Tibial nerve (tissue), 4 donors: ENCODE results near the gene MBLAC1.

Experiments used
- CTCF ChIP-seq, 5 experiments: fragments of 200-600 bp in 3 of 5; fragments of 450-650 bp in 2 of 5; sonication (generic) in 3 of 5; IDR thresholded peaks; one replicate each; pipeline ENCODE4 v1.5.1; 2016 to 2019; ENCODE audit warnings: antibody characterized with exemption in 5 of 5, mild to moderate bottlenecking in 3 of 5, moderate library complexity in 2 of 5
- EP300 ChIP-seq, 2 donors: sonication (generic); formaldehyde crosslinking; IDR thresholded peaks; one replicate each; pipeline ENCODE4 v1.6.1; 2017; ENCODE audit warnings: antibody characterized with exemption in 2 of 2, mild to moderate bottlenecking in 1 of 2
- POLR2A ChIP-seq, 2 donors: fragments of 450-650 bp; IDR thresholded peaks; one replicate each; pipeline ENCODE4 v1.6.1; 2017; ENCODE audit warnings: antibody characterized with exemption in 2 of 2, mild to moderate bottlenecking in 2 of 2, moderate library complexity in 2 of 2

DNA sequence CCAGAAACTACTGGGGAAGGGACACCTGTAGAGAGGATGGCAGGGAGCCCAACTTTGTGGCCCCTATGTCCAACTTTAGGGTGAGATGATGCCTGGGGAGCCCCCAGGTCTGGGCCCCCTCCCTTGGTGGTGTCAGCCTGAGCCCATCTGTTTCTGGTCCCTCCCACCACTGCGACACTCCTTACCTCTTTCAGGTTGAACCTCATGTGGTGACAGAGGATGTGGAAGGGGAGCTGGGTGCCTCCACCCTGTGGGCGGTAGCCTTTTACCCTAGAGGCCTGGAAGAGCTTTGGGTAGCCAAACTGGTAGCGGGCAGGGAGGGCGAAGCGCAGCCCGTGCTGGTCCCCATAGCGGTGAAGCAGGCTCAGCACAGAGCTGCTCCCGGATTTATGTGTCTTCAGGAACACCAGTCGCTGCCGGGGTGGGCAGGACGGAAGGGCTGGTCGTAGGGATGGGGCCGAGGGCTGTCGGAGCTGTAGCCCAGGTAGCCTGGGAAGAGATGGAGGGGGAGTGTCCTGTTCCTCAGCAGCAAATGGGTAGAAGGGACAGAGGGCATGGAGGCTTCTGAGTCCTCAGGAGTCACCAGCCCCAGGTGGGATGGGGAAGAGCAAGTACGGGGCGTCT, 39.7 kb downstream of the MBLAC1 start:
- TF ChIP-seq CTCF (IDR thresholded peaks at IDR 0.05) (no peak), POLR2A (IDR thresholded peaks at IDR 0.05) (no peak), EP300 (IDR thresholded peaks at IDR 0.05) (no peak)
